GM12878 (cell line): ENCODE data around the gene CNIH2. TPM values are rescaled to one million over a fixed set of nuclear protein-coding genes. Genes with fewer than 3 reads are reported as not detected.

Experiments
- ATAC-seq: fragments of 200-7000 bp; cut with Tn5 transposase; 3 replicates; pipeline ENCODE4 v1.9.1; 2020; ENCODE audit warnings: mild to moderate bottlenecking, moderate library complexity
- BruUV-seq: library from RNA; stranded (reverse); fragments of 400-500 nt; replicated peaks from 2 replicates; lab custom pipeline; 2021; lab: Mats Ljungman, UMichigan
- CTCF ChIA-PET: fragments of 300-600 bp; sonication (Branson Sonifier 250); formaldehyde crosslinking; extraction: SDS; loops from one replicate; lab custom pipeline; 2021; ENCODE audit warnings: inconsistent platforms; lab: Yijun Ruan, JAX
- POLR2A ChIA-PET: fragments of 350-600 bp; formaldehyde crosslinking; extraction: SDS; loops from one replicate; lab custom pipeline; 2021; ENCODE audit warnings: inconsistent platforms; lab: Charles Lee
- RAD21 ChIA-PET: fragments of 300-600 bp; sonication (Branson Sonifier 250); formaldehyde crosslinking; loops from one replicate; lab custom pipeline; 2023; ENCODE audit warnings: antibody characterized with exemption; ENCODE audit not compliant: unreplicated experiment; lab: Charles Lee
- SMC1A ChIA-PET: fragments of 300-600 bp; sonication (Branson Sonifier 250); formaldehyde crosslinking; loops from one replicate; lab custom pipeline; 2023; ENCODE audit not compliant: unreplicated experiment, uncharacterized antibody; lab: Charles Lee
- DNase-seq: peaks from one replicate; pipeline ENCODE4 v3.0.0-alpha.2; 2011; ENCODE audit warnings: low read depth, low spot score
- FAIRE-seq: peaks from 3 replicates; lab custom pipeline; 2011; peaks lifted over from hg19 to GRCh38; lab: Jason Lieb, UNC
- H2AFZ ChIP-seq: 2 replicates; pipeline ENCODE4 v1.6.0; 2011; ENCODE audit warnings: low read depth, low read length, control low read depth; ENCODE audit not compliant: control insufficient read depth
- H3K27ac ChIP-seq: 2 replicates; pipeline ENCODE4 v1.5.1; 2011; ENCODE audit warnings: control low read depth; ENCODE audit not compliant: control insufficient read depth, insufficient read depth
- H3K27me3 ChIP-seq, 2 experiments: replicated peaks in 1 of 2; 2 replicates each; pipeline versions ENCODE4 v1.6.0 to v1.6.1; 2011; ENCODE audit warnings: low read length in 1 of 2; ENCODE audit not compliant: control insufficient read depth in 2 of 2, insufficient read depth in 2 of 2
- H3K36me3 ChIP-seq, 2 experiments: 2 replicates each; pipeline ENCODE4 v1.5.1; 2011; ENCODE audit warnings: low read length in 1 of 2; ENCODE audit not compliant: control insufficient read depth in 2 of 2, insufficient read depth in 2 of 2
- H3K4me1 ChIP-seq: 2 replicates; pipeline ENCODE4 v1.6.1; 2011; ENCODE audit warnings: mild to moderate bottlenecking, low read length, moderate library complexity, mixed read lengths; ENCODE audit not compliant: control insufficient read depth, insufficient read depth
- H3K4me2 ChIP-seq: 2 replicates; pipeline ENCODE4 v1.6.0; 2011; ENCODE audit warnings: control low read depth; ENCODE audit not compliant: control insufficient read depth, insufficient read depth
- H3K4me3 ChIP-seq: fragments of 200-600 bp; sonication (generic); 2 replicates; pipeline ENCODE4 v1.5.1; 2016
- H3K79me2 ChIP-seq: 2 replicates; pipeline ENCODE4 v1.6.0; 2011; ENCODE audit warnings: low read length; ENCODE audit not compliant: control insufficient read depth, insufficient read depth
- H3K9ac ChIP-seq: 2 replicates; pipeline ENCODE4 v1.8.0; 2011; ENCODE audit warnings: low read length, control low read depth, mixed read lengths; ENCODE audit not compliant: control insufficient read depth, insufficient read depth
- H3K9me3 ChIP-seq: replicated peaks from 3 replicates; pipeline ENCODE4 v1.5.1; 2011; ENCODE audit warnings: mild to moderate bottlenecking, low read length; ENCODE audit not compliant: control insufficient read depth, insufficient read depth
- H4K20me1 ChIP-seq: 2 replicates; pipeline ENCODE4 v1.6.0; 2011; ENCODE audit not compliant: control insufficient read depth, insufficient read depth
- BCL3 ChIP-seq: IDR thresholded peaks from 2 replicates; pipeline ENCODE4 v1.6.1; 2011; ENCODE audit warnings: borderline replicate concordance, low read depth, mild to moderate bottlenecking, moderate library complexity, low read length; ENCODE audit not compliant: insufficient read depth, poor library complexity, severe bottlenecking
- DPF2 ChIP-seq: fragments of 450-650 bp; IDR thresholded peaks from 2 replicates; pipeline ENCODE4 v1.6.1; 2017; ENCODE audit warnings: mild to moderate bottlenecking
- E4F1 ChIP-seq: fragments of 450-650 bp; IDR thresholded peaks from 2 replicates; pipeline ENCODE4 v1.6.1; 2018; ENCODE audit warnings: borderline replicate concordance, mild to moderate bottlenecking; ENCODE audit not compliant: partially characterized antibody
- EGR1 ChIP-seq, 2 experiments: IDR thresholded peaks; 1 replicate in 1 of 2; 2 replicates in 1 of 2; pipeline ENCODE4 v1.6.1; 2011 to 2012; ENCODE audit warnings: low read depth in 2 of 2, low read length in 2 of 2, borderline replicate concordance in 1 of 2, mild to moderate bottlenecking in 1 of 2, moderate library complexity in 1 of 2
- ESRRA ChIP-seq: IDR thresholded peaks from 2 replicates; pipeline ENCODE4 v1.6.1; 2012; ENCODE audit warnings: mild to moderate bottlenecking, low read length, improper control_type of control experiment
- HCFC1 ChIP-seq: fragments of 150-350 bp; IDR thresholded peaks from 2 replicates; pipeline ENCODE4 v1.6.1; 2014; ENCODE audit warnings: low read length
- JUNB ChIP-seq: IDR thresholded peaks from 2 replicates; pipeline ENCODE4 v1.6.1; 2016; ENCODE audit warnings: antibody characterized with exemption, mild to moderate bottlenecking
- NBN ChIP-seq: fragments of 450-650 bp; IDR thresholded peaks from 2 replicates; pipeline ENCODE4 v1.6.1; 2016
- POLR2A ChIP-seq: IDR thresholded peaks from 2 replicates; pipeline ENCODE4 v1.6.1; 2011; ENCODE audit warnings: low read depth, mild to moderate bottlenecking, low read length
- POLR2AphosphoS5 ChIP-seq: IDR thresholded peaks from 2 replicates; pipeline ENCODE4 v1.6.1; 2011; ENCODE audit warnings: mild to moderate bottlenecking, low read length, inconsistent platforms
- RAD21 ChIP-seq: IDR thresholded peaks from 2 replicates; pipeline ENCODE4 v1.6.1; 2011; ENCODE audit warnings: mild to moderate bottlenecking, low read depth, low read length, moderate library complexity; ENCODE audit not compliant: insufficient read depth
- SREBF1 ChIP-seq: IDR thresholded peaks from 2 replicates; pipeline ENCODE4 v1.6.1; 2012; ENCODE audit warnings: mild to moderate bottlenecking, low read length
- WGBS: methylation state at CpG from one replicate; pipeline ENCODE4 v1.1.6; 2016; ENCODE audit warnings: low lambda C conversion rate; ENCODE audit not compliant: insufficient replicate concordance, insufficient coverage; ENCODE audit errors: missing lambda C conversion rate; 5-methylcytosine and 5-hydroxymethylcytosine counted together
- in situ Hi-C: fragments of 300-500 bp; cut with MboI; formaldehyde crosslinking; loops from 9 replicates; pipeline ENCODE4 v1.14.3; 2018; ENCODE audit warnings: mixed read lengths
- intact Hi-C: fragments of 100-400 bp; cut with micrococcal nuclease; formaldehyde crosslinking; loops from one replicate; pipeline ENCODE4 v1.14.2; 2022; ENCODE audit not compliant: unreplicated experiment
- polyA plus RNA-seq, 11 experiments: library from polyadenylated mRNA; depleted of rRNA in 4 of 11; unstranded in 6 of 11; stranded (reverse) in 5 of 11; fragments of >200 nt; fragmentation: Nextera tagmentation in 4 of 11; fragmentation: Illumina TruSeq in 1 of 11; extraction: Ambion mirVana in 4 of 11; extraction: Trizol in 1 of 11; gene quantifications; 1 replicate in 1 of 11; 2 replicates in 10 of 11; pipeline versions ENCODE4 v1.2.1 to v1.2.3, GENCODE V29; 2011 to 2016; ENCODE audit warnings: inconsistent platforms in 2 of 11, missing spikeins in 2 of 11, low read depth in 1 of 11
- total RNA-seq, 4 experiments: library from RNA; depleted of rRNA in 3 of 4; stranded (reverse); fragments of >200 nt in 3 of 4; fragmentation: Illumina TruSeq in 1 of 4; extraction: Trizol in 1 of 4; gene quantifications; 2 replicates each; pipeline versions ENCODE4 v1.2.1 to v1.2.3, GENCODE V29; 2013 to 2021

Gene CNIH2
- total and polyA plus RNA-seq, 10 of the 15 experiments (the other 5 are each of a cell fraction or from before 2014, with no cell fraction given), result 0.07 to 1.3 (median 0.68) TPM; not detected in 2

- no peak for FAIRE-seq
- Histone ChIP-seq H3K4me2 (no peak overlapping the region), H3K4me3 (no peak overlapping the region), H3K9me3 (no peaks in the 10 kb centered on the region), H3K27me3 (no peaks in the 10 kb centered on the region), H3K4me1 (peaks cover 13% of the 10 kb centered on the region), H4K20me1 (no peaks in the 10 kb centered on the region; the same call in none of the 2 replicates), H3K9ac (no peak overlapping the region), H2AFZ (no peak overlapping the region), H3K79me2 (peaks cover 12% of the 10 kb centered on the region), H3K27ac (no peak overlapping the region), H3K36me3 (no peaks in the 10 kb centered on the region; a peak in 1 of 4 replicates)
- no TSS peak for BruUV-seq
- ChIA-PET CTCF (interaction anchor here (0.9 to 2.2 kb wide), 5 partner anchors 13 to 63 kb away, joined by 3 to 9 read pairs (median 3); no protein-coding TSS in a partner anchor), RAD21 (interaction anchor here (1.1 kb wide), 1 partner anchor 87 kb away, joined by 3 read pairs; no protein-coding TSS in a partner anchor), POLR2A (interaction anchor here (1.6 kb wide), 1 partner anchor 25 kb away, joined by 6 read pairs; no protein-coding TSS in a partner anchor), SMC1A (no interaction called here)
- WGBS, result 92% methylated on average over 15 of the region's 16 CpGs
- intact Hi-C loops, result no loop called here
- DNase-seq, result no peak
- in situ Hi-C loops, result no loop called here
- no peak for TF ChIP-seq SREBF1
- no peak for ATAC-seq
Measured at GRCh38 chr11:66284526-66285078, 6.6 kb downstream of the CNIH2 start.

GRCh38 chr11:66285250-66285947 is 7.4 kb downstream of the CNIH2 start:
- Histone ChIP-seq H3K36me3 (no peaks in the 10 kb centered on the region; a peak in 1 of 4 replicates), H3K4me2 (no peak overlapping the region), H3K4me1 (peaks cover 21% of the 10 kb centered on the region), H3K4me3 (no peak overlapping the region), H3K79me2 (peaks cover 12% of the 10 kb centered on the region), H4K20me1 (no peaks in the 10 kb centered on the region; the same call in none of the 2 replicates), H3K9me3 (no peaks in the 10 kb centered on the region), H3K9ac (no peak overlapping the region), H2AFZ (no peak overlapping the region), H3K27me3 (no peaks in the 10 kb centered on the region), H3K27ac (no peak overlapping the region)
- 90% methylated on average over 13 of the region's 13 CpGs for WGBS
- DNase-seq (no peak), ATAC-seq (no peak), FAIRE-seq (no peak)
- CTCF ChIA-PET, result interaction anchor here (0.6 to 2.2 kb wide), 5 partner anchors 26 to 398 kb away, joined by 3 to 9 read pairs (median 3); no protein-coding TSS in a partner anchor
- intact Hi-C loops (no loop called here), in situ Hi-C loops (no loop called here)
- BruUV-seq, result no TSS peak
- POLR2A ChIA-PET, result interaction anchor here (1.6 to 1.9 kb wide), 2 partner anchors 17 to 25 kb away, joined by 5 to 6 read pairs; partner anchors contain the start of gene RAB1B
- SMC1A ChIA-PET, result interaction anchor here (1.2 kb wide), 1 partner anchor 32 kb away, joined by 3 read pairs; no protein-coding TSS in a partner anchor
- RAD21 ChIA-PET, result interaction anchor here (0.6 kb wide), 1 partner anchor 148 kb away, joined by 3 read pairs; no protein-coding TSS in a partner anchor
- TF ChIP-seq RAD21 (no peak), NBN (no peak), BCL3 (no peak), JUNB (no peak), HCFC1 (no peak), POLR2A (0 out of 2 replicates have a peak, but pooled peaks have one; percentile 16), ESRRA (no peak), E4F1 (no peak), DPF2 (no peak), EGR1 (IDR thresholded peaks at IDR 0.05; ENCODE audit: borderline replicate concordance in 1 of 2, low read depth in 2 of 2, low read length in 2 of 2) (no peak), POLR2AphosphoS5 (0 out of 2 replicates have a peak, but pooled peaks have one; percentile 38)
